ENCODE results near the gene IL22RA2. TPM values are rescaled to one million over a fixed set of nuclear protein-coding genes. Genes with fewer than 3 reads are reported as not detected.

The IL22RA2 gene
- total and polyA plus RNA-seq, 9 of the 15 experiments (the other 6 are each of a cell fraction or from before 2014, with no cell fraction given), result 0.03 TPM; not detected in 8

DNA sequence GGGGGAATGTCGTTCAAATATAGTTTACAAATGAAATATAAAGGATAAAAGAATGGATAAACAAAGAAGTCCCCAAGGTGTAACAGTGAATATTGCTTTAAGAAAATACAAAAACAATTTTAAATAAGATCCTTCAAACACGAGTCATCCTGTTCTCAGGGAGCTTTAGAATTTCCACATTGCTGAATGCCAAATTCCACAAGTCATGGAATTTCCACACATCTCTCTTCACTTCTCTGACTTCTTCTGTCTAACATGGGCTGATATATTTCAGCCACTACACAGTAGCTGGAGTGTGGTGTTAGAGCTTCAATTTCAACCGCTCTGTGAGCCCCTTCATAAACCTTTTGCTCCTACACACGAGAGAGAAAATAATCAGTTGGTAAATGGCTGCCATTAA, 28.0 kb downstream of the IL22RA2 start (continued):
- TF ChIP-seq HNRNPH1 (optimal IDR thresholded peaks at IDR 0.05; ENCODE audit: low read depth, low read length) (no peak), NFE2L1 (tag; IDR thresholded peaks at IDR 0.05; ENCODE audit: borderline replicate concordance, low read depth) (no peak), MAFF (IDR thresholded peaks at IDR 0.05; ENCODE audit: low read length) (no peak), TAL1 (IDR thresholded peaks at IDR 0.05) (no peak)
- TF ChIP-seq, protein P1, sequence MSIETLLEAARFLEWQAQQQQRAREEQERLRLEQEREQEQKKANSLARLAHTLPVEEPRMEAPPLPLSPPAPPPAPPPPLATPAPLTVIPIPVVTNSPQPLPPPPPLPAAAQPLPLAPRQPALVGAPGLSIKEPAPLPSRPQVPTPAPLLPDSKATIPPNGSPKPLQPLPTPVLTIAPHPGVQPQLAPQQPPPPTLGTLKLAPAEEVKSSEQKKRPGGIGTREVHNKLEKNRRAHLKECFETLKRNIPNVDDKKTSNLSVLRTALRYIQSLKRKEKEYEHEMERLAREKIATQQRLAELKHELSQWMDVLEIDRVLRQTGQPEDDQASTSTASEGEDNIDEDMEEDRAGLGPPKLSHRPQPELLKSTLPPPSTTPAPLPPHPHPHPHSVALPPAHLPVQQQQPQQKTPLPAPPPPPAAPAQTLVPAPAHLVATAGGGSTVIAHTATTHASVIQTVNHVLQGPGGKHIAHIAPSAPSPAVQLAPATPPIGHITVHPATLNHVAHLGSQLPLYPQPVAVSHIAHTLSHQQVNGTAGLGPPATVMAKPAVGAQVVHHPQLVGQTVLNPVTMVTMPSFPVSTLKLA (conservative IDR thresholded peaks at IDR 0.05), result no peak
- TF ChIP-seq, protein P2, sequence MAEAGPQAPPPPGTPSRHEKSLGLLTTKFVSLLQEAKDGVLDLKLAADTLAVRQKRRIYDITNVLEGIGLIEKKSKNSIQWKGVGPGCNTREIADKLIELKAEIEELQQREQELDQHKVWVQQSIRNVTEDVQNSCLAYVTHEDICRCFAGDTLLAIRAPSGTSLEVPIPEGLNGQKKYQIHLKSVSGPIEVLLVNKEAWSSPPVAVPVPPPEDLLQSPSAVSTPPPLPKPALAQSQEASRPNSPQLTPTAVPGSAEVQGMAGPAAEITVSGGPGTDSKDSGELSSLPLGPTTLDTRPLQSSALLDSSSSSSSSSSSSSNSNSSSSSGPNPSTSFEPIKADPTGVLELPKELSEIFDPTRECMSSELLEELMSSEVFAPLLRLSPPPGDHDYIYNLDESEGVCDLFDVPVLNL (CRISPR knock-in tag; IDR thresholded peaks at IDR 0.05; ENCODE audit: low read depth), result no peak

DNA sequence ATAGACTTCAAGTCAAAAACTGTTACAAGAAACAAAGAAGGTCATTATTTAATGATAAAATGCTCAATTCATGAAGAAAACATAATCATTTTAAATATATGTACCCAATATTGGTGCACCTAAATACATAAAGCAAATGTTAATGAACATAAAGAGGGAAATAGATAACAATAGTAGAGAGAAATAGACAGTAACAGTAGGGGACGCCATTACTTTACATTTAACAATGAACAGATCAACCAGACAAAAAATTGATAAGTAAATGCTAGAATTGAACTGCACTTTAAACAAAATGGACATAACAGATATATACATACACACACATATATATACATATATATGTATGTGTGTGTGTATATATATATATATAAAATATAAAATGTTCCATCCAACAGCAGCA, 37.4 kb downstream of the IL22RA2 start:
- DNase-seq (ENCODE audit: extremely low read depth in 1 of 4, low spot score in 3 of 4) (no peak), FAIRE-seq (no peak), ATAC-seq (no peak)
- Histone ChIP-seq H2AFZ (ENCODE audit: low read depth, low read length) (no peak overlapping the region), H3K36me3 (ENCODE audit: control insufficient read depth, insufficient read depth, low read length) (no peaks in the 10 kb centered on the region), H3K9me1 (ENCODE audit: control insufficient read depth, insufficient read depth, low read length) (no peaks in the 10 kb centered on the region), H3K4me1 (replicated peaks in 1 of 2; ENCODE audit: control insufficient read depth in 2 of 2, insufficient read depth in 2 of 2, low read length in 2 of 2) (no peaks in the 10 kb centered on the region), H3K9ac (ENCODE audit: insufficient read depth in 1 of 2, low read depth in 2 of 2, low read length in 2 of 2) (no peak overlapping the region), H3K4me3 (no peak overlapping the region), H4K20me1 (replicated peaks; ENCODE audit: control insufficient read depth, insufficient read depth, low read length) (no peaks in the 10 kb centered on the region), H3K4me2 (ENCODE audit: insufficient read depth, low read length) (no peak overlapping the region), H3K27me3 (ENCODE audit: control insufficient read depth in 2 of 2, insufficient read depth in 2 of 2, low read length in 2 of 2) (peaks cover under 1 to 5% of the 10 kb centered on the region in 2 experiments; a peak in 3 of 5 replicates), H3K79me2 (ENCODE audit: control insufficient read depth, insufficient read depth, low read length) (no peaks in the 10 kb centered on the region), H3K27ac (ENCODE audit: extremely low read depth, low read depth, low read length) (no peak overlapping the region), H3K9me3 (replicated peaks; ENCODE audit: control insufficient read depth, insufficient read depth, low read depth, low read length) (no peaks in the 10 kb centered on the region; the same call in 1 of the 2 replicates)
- BruUV-seq (replicated peaks), result no TSS peak
- CTCF ChIA-PET (ENCODE audit: low intra/inter-chr PET ratio), result interaction anchor here (0.7 to 1.2 kb wide), 2 partner anchors 175 to 178 kb away, joined by 3 to 5 read pairs; no protein-coding TSS in a partner anchor
- 0% methylated on average over 1 of the region's 1 CpG for WGBS (ENCODE audit: insufficient coverage, low coverage, missing lambda C conversion rate)
- intact Hi-C loops (cut with micrococcal nuclease) (no loop called here), in situ Hi-C loops (cut with MboI) (no loop called here)
- POLR2A ChIA-PET, result no interaction called here
- no peak for TF ChIP-seq MCM3 (IDR thresholded peaks at IDR 0.05)
- TF ChIP-seq NCOA4 (IDR thresholded peaks at IDR 0.05; ENCODE audit: partially characterized antibody), result no peak
- TF ChIP-seq, protein P3, sequence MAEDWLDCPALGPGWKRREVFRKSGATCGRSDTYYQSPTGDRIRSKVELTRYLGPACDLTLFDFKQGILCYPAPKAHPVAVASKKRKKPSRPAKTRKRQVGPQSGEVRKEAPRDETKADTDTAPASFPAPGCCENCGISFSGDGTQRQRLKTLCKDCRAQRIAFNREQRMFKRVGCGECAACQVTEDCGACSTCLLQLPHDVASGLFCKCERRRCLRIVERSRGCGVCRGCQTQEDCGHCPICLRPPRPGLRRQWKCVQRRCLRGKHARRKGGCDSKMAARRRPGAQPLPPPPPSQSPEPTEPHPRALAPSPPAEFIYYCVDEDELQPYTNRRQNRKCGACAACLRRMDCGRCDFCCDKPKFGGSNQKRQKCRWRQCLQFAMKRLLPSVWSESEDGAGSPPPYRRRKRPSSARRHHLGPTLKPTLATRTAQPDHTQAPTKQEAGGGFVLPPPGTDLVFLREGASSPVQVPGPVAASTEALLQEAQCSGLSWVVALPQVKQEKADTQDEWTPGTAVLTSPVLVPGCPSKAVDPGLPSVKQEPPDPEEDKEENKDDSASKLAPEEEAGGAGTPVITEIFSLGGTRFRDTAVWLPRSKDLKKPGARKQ (CRISPR knock-in tag; IDR thresholded peaks at IDR 0.05), result no peak
- TF ChIP-seq NR2C1 (IDR thresholded peaks at IDR 0.05), result no peak
- no peak for TF ChIP-seq NR2C1 (tag; IDR thresholded peaks at IDR 0.05)

Measured in K562 (cell line).